NCI-H345 (cell line): ENCODE measurements around the gene PARD3B.
A peak's percentile ranks its signal among the peaks of the same experiment; 100 is the strongest.

Experiments used
- DNase-seq: peaks from one replicate; lab custom pipeline; 2025; lab: John Stamatoyannopoulos, UW

PARD3B gene

DNA sequence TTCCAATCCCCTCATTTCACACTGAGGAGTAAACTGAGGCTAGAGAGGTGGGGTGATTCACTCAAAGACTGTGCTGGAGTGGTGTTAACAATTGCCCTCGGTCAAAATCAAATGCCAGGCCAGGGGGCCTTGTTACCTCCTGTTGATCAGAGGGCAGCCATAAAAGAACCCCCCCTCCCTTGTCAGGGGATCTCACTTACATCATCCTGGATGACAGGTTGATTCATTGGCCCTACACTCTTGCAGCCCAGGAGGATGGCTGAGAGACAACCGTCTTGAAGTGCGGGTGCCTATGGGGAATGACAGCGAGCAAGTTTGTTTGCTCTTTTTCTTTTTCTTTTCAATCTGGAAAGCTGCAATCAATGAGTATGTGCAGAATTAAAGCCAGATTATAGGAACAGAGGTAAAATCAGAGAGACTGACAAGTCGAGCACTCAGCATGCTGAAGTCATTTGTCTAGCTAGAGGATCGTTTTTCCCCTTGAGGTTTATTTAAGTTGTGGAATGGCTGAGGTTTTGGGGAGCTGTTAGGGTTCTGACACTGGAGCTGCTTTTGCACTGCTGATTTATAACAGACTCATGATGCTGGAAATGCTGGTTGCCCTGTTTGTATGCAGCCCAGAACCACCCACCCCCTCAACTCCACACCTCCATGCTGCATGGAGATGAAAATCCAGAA lies 1110.6 kb downstream of the PARD3B start:
- DNase-seq: no peak

DNA sequence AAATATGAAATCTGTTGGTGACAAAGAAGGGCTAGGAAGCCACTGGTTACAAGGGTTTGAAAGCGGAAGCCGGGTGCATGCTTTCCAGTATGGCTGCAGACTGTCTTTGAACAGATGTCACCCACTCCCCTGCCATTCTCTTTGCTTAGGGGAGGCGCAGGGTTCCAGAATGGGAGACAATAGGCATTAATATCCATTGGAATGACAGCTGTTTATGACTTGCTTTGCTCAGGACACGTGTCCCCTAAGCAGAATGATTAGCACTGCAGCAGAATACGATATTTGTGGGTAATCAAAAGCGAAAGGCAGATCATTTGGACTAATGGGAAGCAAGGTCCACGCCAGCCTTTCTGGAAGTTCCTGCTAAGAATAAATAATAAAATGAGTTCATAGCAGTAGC lies 1111.2 kb downstream of the PARD3B start:
- no peak for DNase-seq

DNA sequence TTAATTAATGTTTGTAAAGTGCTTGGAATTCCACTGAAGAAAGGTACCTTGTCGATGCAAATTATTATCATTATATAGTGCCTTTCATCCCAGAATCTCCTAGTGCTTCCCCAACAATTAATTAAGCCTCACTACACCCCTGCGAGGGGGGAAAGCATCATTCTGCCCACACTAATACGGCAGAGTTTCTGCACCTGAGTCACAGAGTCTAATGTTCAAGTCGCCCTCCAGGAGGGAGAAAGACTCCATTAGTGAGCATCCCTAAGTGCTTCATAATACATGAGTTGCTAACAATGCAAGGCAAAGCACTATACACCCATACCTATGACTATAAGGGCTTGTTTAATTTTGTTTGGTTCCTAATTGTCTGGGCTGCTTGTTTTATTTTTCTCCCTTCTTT lies 1111.7 kb downstream of the PARD3B start:
- DNase-seq: no peak

DNA sequence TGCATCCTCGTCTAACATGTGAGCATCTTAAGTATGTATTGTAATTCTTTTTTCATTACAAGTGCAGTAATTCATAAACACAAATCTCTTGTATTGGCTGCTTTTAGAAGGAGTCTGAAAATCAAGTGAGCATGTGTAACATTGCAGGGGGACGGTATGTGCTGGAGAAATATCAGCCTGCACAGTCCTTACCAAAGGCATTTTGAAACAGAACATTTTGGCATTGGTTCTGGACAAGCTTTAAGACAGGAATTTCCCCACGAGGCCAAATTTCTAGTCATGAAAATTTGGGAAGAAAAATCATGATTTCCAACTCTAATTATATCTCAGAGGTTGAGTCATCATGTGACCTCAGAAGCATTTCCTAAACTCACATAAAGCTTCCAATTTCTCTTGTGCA lies 1112.3 kb downstream of the PARD3B start:
- DNase-seq: no peak

DNA sequence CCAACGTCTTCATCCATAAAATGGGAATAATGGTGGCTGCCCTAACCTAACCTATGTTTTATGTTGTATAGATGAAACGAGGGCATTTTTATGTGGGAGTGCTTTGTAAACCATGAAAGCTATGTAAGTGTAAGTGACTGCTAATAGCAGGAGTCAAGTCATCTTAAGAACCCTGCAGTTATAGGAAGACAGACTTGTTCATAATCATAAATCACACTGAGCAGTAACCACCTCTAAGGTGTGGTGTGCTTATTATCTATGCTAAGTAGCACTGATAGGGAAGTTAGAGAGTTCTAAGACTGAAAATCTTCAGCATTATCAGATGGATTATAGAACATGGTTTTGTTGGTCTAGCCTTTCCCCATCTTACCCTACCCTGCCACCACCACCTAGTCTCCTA lies 1112.8 kb downstream of the PARD3B start:
- no peak for DNase-seq

DNA sequence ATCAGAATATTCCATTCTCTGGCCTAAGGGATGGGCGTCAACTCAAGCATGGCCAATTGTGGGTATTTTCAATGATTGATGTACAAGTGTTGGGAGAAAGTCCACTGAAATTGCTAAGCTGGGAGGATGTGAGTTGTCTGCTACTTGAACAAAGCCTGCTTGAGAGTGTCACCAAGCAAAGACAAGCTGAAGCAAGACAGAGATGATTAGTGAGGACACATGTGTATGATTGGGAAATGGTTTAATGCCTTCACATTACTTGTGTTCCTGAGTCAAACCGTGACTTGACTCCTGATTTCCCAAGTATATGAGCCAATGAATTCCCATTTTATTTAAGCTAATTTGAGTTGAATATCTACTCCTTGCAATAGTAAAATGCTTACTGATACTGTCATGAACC lies 1113.3 kb downstream of the PARD3B start:
- DNase-seq: no peak

DNA sequence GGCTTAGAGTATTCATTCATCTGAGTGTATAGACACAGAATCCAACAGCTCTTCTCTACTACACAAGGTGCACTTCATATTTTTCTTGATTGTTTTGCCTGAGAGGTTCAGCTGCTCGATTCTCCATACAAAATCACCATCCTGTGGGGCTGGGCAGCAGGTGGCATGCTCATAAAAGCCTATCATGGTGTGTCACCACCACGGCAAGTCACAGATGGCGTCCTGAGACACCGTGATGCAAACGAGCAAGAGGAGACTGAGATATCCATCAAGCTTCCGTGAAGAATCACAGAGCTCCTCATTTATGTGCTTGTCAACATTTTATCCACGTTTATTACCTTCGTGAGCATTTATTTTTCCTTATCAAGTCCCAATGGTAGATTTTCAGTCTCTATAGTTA lies 1114.6 kb downstream of the PARD3B start:
- peak; percentile 70 for DNase-seq

DNA sequence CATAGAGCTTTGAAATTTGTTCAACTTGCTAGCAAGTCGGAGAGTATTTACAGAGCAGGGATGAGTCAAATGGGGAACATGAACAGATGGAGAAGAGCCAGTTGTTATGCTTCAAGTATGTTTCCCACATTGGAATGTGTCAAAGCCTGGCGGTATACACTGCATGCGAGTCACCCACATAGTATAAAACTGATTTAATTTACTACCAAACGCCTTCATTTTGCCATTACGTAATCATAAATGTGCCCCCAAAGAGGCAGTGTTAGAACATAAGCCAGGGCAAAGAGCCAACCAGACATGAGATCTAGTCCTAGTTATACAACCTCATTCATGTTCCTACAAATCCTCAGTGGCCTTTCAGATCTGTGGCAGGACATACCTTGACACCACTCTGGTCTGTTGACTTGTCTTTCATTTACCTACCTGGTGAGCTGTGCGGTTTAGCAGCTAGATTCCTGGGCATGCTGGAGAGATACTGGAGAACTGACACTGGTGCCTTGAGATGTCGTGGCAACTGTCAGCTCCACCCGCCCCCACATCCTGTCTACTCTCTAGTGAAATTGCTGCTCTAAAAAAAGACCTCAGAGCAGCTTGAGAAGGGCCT lies 1115.3 kb downstream of the PARD3B start:
- no peak for DNase-seq

DNA sequence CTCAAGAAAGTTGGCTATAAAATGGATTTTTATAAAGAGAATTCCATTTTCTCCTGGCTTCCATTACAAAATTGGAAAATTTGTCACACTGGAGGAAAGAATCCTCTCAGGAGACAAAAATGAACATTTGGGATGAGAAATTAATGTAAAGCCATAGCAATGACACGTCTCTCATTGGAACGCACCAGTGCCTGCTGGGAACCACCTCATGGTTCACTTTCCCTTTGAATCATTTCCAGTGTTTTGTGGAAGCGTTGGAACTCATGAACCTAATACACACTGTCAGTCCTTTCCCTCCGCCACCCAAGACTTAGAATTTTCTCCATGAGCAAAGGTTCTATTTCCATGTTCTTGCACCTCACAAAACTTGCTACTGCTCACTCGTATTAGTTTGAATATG lies 1116.0 kb downstream of the PARD3B start:
- no peak for DNase-seq

DNA sequence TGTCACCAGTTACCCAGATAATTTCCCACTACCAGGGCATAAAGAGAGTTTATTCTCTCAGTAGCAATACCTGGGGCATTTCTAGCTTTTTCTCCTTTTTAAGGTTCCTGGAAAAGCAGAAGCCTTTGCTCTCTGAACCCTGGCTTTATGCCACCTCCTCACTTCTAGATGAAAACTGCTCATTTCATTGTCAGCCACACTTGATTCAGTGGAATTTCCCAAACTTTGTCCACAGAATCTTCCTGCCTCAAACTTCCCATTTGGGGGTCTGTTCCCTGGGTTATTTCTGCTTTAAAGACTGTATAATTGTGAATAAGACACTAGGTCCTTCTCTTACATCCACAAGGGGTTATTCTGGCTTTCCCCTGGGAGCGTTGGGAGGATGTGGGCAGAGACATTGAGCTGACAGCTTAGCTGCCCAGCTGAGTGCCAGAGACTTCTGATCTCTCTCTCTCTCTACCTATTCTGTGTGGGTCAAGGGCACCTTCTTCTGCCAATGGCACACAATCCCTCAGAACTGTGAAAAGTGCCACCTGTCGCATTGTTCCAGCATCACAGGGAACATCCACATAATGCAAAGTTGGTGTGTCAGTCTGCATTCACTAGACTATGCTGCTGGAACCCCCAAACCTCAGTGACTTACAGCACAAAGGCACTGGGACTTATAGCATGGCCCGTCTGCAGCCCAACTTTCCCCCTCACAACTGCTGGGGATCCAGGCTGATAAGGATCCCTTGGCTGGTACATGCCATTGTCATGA lies 1117.1 kb downstream of the PARD3B start:
- DNase-seq: no peak

DNA sequence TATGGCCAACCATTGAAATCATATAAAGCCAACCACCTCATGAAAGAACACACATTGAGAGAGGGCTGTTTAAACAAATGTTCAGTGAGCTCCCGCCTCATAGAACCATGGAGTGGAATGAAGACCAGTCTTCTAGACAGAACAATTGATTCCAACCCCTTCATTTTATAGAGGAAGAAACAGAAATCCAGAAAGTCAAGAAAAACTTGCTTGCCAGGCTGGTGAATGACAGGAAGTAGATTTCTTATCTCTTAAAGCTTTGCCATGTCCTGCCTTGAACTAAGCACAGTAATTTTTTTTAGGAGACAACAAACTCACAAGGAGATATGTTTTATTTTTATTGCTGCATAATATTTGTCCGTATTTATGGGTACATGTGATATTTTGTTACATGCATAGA lies 1120.5 kb downstream of the PARD3B start:
- no peak for DNase-seq
